SK-N-SH treated with all-trans-retinoic acid at 6 μM for 48 hours (cell line): ENCODE results near the gene BMPR1B.

Source experiments
- ARNTL ChIP-seq: fragments of 450-650 bp; formaldehyde crosslinking; IDR thresholded peaks from 2 replicates; pipeline ENCODE4 v1.5.0; 2020; ENCODE audit warnings: low read depth, mild to moderate bottlenecking, moderate library complexity, borderline replicate concordance
- BACH2 ChIP-seq: fragments of 250-450 bp; sonication (Bioruptor Pico); IDR thresholded peaks from 2 replicates; pipeline ENCODE4 v1.9.0; 2021; ENCODE audit warnings: mild to moderate bottlenecking, borderline replicate concordance
- CREB5 ChIP-seq: fragments of 250-450 bp; sonication (Bioruptor Pico); IDR thresholded peaks from 2 replicates; pipeline ENCODE4 v1.5.1; 2020; ENCODE audit warnings: low read depth, mild to moderate bottlenecking, moderate library complexity
- CSRNP3 ChIP-seq: fragments of 250-450 bp; sonication (Bioruptor Pico); IDR thresholded peaks from 2 replicates; pipeline ENCODE4 v1.5.1; 2021; ENCODE audit warnings: mild to moderate bottlenecking, moderate library complexity
- ESRRG ChIP-seq: fragments of 250-450 bp; sonication (Bioruptor Pico); IDR thresholded peaks from 2 replicates; pipeline ENCODE4 v1.6.1; 2021; ENCODE audit warnings: mild to moderate bottlenecking
- GLIS3 ChIP-seq: fragments of 250-450 bp; sonication (Bioruptor Pico); IDR thresholded peaks from 2 replicates; pipeline ENCODE4 v1.5.0; 2020; ENCODE audit warnings: mild to moderate bottlenecking, moderate library complexity
- PATZ1 ChIP-seq: fragments of 250-450 bp; sonication (Bioruptor Pico); IDR thresholded peaks from 2 replicates; pipeline ENCODE4 v1.8.0; 2020; ENCODE audit warnings: mild to moderate bottlenecking, moderate library complexity, borderline replicate concordance
- PPARA ChIP-seq: fragments of 250-450 bp; sonication (Bioruptor Pico); IDR thresholded peaks from 2 replicates; pipeline ENCODE4 v1.5.0; 2020; ENCODE audit warnings: mild to moderate bottlenecking, borderline replicate concordance
- ZFP3 ChIP-seq: fragments of 250-450 bp; sonication (Bioruptor Pico); IDR thresholded peaks from 2 replicates; pipeline ENCODE4 v1.5.0; 2020; ENCODE audit warnings: mild to moderate bottlenecking, moderate library complexity
- ZFP30 ChIP-seq: fragments of 450-650 bp; formaldehyde crosslinking; IDR thresholded peaks from 2 replicates; pipeline ENCODE4 v1.5.0; 2022; ENCODE audit warnings: mild to moderate bottlenecking, moderate library complexity
- ZNF565 ChIP-seq: fragments of 450-650 bp; formaldehyde crosslinking; conservative IDR thresholded peaks from 2 replicates; pipeline ENCODE4 v1.5.0; 2020; ENCODE audit warnings: low read depth, mild to moderate bottlenecking, moderate library complexity
- ZNF70 ChIP-seq: fragments of 450-650 bp; formaldehyde crosslinking; IDR thresholded peaks from 2 replicates; pipeline ENCODE4 v1.5.0; 2020; ENCODE audit warnings: mild to moderate bottlenecking, moderate library complexity
- TF ChIP-seq, protein P1 (sequence below): fragments of 250-450 bp; sonication (Bioruptor Pico); IDR thresholded peaks from 2 replicates; pipeline ENCODE4 v1.5.0; 2020; ENCODE audit warnings: mild to moderate bottlenecking, moderate library complexity
- TF ChIP-seq, protein P2 (sequence below): fragments of 250-450 bp; sonication (Bioruptor Pico); IDR thresholded peaks from 2 replicates; pipeline ENCODE4 v1.8.0; 2021; ENCODE audit warnings: low read depth, mild to moderate bottlenecking, moderate library complexity, borderline replicate concordance

DNA sequence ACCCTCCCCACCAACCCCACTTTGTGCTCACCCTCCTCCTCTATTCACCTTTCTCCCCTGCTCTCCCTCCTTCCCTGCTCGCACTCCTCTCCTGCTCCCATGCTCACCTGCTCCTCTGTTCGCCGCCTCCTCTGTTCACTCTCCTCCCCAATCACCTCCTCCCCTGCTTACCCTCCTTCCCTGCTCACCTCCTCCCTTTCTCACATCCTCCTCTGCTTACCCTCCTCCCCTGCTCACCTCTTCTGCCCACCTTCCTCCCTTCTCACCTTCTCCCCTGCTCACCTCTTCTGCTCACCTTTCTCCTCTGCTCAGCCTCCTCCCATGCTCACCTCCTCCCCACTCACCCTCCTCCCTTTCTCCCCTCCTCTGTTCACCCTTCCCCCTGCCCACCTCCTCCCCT lies 433.8 kb downstream of the BMPR1B start:
- TF ChIP-seq BACH2 (CRISPR knock-in tag) = no peak
- TF ChIP-seq CSRNP3 (CRISPR knock-in tag) = no peak
- TF ChIP-seq PATZ1 (CRISPR knock-in tag) = no peak
- TF ChIP-seq ZNF565 (CRISPR knock-in tag) = no peak
- TF ChIP-seq ZFP30 = no peak
- TF ChIP-seq, protein P1, sequence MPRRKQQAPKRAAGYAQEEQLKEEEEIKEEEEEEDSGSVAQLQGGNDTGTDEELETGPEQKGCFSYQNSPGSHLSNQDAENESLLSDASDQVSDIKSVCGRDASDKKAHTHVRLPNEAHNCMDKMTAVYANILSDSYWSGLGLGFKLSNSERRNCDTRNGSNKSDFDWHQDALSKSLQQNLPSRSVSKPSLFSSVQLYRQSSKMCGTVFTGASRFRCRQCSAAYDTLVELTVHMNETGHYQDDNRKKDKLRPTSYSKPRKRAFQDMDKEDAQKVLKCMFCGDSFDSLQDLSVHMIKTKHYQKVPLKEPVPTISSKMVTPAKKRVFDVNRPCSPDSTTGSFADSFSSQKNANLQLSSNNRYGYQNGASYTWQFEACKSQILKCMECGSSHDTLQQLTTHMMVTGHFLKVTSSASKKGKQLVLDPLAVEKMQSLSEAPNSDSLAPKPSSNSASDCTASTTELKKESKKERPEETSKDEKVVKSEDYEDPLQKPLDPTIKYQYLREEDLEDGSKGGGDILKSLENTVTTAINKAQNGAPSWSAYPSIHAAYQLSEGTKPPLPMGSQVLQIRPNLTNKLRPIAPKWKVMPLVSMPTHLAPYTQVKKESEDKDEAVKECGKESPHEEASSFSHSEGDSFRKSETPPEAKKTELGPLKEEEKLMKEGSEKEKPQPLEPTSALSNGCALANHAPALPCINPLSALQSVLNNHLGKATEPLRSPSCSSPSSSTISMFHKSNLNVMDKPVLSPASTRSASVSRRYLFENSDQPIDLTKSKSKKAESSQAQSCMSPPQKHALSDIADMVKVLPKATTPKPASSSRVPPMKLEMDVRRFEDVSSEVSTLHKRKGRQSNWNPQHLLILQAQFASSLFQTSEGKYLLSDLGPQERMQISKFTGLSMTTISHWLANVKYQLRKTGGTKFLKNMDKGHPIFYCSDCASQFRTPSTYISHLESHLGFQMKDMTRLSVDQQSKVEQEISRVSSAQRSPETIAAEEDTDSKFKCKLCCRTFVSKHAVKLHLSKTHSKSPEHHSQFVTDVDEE (CRISPR knock-in tag) = no peak
- TF ChIP-seq GLIS3 (CRISPR knock-in tag) = no peak
- no peak for TF ChIP-seq ESRRG
- TF ChIP-seq CREB5 (CRISPR knock-in tag) = no peak
- no peak for TF ChIP-seq ZFP3 (CRISPR knock-in tag)
- no peak for TF ChIP-seq PPARA
- TF ChIP-seq, protein P2, sequence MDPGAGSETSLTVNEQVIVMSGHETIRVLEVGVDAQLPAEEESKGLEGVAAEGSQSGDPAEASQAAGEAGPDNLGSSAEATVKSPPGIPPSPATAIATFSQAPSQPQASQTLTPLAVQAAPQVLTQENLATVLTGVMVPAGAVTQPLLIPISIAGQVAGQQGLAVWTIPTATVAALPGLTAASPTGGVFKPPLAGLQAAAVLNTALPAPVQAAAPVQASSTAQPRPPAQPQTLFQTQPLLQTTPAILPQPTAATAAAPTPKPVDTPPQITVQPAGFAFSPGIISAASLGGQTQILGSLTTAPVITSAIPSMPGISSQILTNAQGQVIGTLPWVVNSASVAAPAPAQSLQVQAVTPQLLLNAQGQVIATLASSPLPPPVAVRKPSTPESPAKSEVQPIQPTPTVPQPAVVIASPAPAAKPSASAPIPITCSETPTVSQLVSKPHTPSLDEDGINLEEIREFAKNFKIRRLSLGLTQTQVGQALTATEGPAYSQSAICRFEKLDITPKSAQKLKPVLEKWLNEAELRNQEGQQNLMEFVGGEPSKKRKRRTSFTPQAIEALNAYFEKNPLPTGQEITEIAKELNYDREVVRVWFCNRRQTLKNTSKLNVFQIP (CRISPR knock-in tag) = no peak
- no peak for TF ChIP-seq ZNF70
- no peak for TF ChIP-seq ARNTL (CRISPR knock-in tag)
